Measurements from ENCODE around the gene UTP18. TPM values are rescaled to one million over a fixed set of nuclear protein-coding genes. Genes with fewer than 3 reads are reported as not detected.
A peak's percentile ranks its signal among the peaks of the same experiment; 100 is the strongest.
"Not testable (repeated sequence)": the region's sequence is repeated elsewhere in the genome, so short reads cannot be mapped to it uniquely, and the experiment has no call there.

Gene UTP18
- total and polyA plus RNA-seq, 2 donors: 23.6 to 30.2 TPM

DNA sequence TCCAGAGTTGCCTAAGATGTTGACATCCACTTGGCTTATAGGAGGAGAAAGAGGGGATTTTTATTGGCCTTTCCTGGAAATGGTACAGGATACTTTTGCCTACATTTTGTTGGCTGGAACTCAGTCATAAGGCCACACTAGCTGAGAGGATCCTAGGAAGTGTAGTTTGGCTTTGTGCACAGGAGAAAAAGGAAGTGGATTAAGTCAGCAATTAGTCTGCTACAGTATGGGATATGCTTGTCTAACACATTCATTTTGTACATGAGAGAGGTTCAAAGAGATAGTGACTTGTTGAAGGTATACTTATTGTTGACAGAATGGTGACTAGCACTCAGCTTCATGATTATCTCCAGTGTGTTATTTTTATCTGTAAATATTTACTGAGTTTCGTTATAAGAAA is 10.3 kb downstream of the UTP18 start:
- DNase-seq (ENCODE audit: extremely low spot score): no peak
- H3K36me3 ChIP-seq (ENCODE audit: insufficient read depth): peaks cover 2% of the 10 kb centered on the region
- WGBS: 32% methylated on average over 1 of the region's 1 CpG

DNA sequence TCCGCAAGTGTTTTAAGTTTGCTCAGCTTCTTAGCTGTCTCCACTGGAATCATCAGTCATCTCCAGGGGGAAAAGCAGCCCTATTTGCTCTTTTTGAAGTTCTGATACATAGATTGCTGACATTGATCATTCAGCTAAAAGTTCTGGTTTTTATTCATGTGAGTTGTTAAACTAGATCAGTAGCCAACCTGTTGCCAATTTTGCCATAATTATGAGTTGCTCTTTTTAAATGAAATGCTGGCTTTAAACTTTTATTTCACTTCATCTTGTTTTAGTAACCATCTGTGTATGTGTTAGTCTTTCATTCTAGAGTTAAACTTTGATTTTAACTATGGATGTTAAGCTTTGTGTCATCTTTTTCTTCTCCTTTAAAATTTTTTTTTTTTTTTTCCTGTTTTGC is 12.5 kb downstream of the UTP18 start:
- no peak overlapping the region for H3K27ac ChIP-seq (ENCODE audit: low read depth)
- 98% methylated on average over 1 of the region's 1 CpG for whole genome bisulfite sequencing
- DNase-seq (ENCODE audit: extremely low spot score): no peak
- H3K4me3 ChIP-seq (ENCODE audit: low read depth, low read length): no peak overlapping the region
- H3K4me1 ChIP-seq (ENCODE audit: insufficient read depth): no peaks in the 10 kb centered on the region
- H3K36me3 ChIP-seq (ENCODE audit: insufficient read depth): peaks cover 11% of the 10 kb centered on the region

More for the DNA sequence above, 10.3 kb downstream of the UTP18 start:
- no peaks in the 10 kb centered on the region for H3K4me1 ChIP-seq (ENCODE audit: insufficient read depth)
- no peak overlapping the region for H3K4me3 ChIP-seq (ENCODE audit: low read depth, low read length)
- H3K27ac ChIP-seq (ENCODE audit: low read depth): no peak overlapping the region

DNA sequence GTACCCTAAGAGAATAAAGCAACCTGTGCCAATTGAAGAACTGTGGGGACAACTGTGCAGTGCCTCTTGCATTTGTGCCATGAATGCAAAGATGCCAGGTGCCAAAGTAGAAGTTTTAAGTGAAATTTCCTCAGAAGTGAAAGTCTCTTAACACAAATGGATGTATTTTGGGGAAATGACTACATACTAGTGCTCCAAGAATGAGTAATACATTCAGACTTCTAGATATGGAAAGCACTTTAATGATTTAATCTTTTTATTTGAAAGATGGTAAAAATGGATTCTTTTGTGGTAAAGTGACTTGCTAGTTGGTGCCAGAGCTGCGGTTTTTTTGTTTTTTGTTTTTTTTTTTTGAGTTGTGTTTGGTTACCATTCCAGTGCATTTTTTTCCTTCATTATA is 15.0 kb downstream of the UTP18 start:
- DNase-seq (ENCODE audit: extremely low spot score): no peak
- Histone ChIP-seq H3K36me3 (ENCODE audit: insufficient read depth) (peaks cover 11% of the 10 kb centered on the region), H3K4me1 (ENCODE audit: insufficient read depth) (no peaks in the 10 kb centered on the region), H3K27ac (ENCODE audit: low read depth) (no peak overlapping the region), H3K4me3 (ENCODE audit: low read depth, low read length) (no peak overlapping the region)
- 78% methylated on average over 1 of the region's 1 CpG for WGBS

DNA sequence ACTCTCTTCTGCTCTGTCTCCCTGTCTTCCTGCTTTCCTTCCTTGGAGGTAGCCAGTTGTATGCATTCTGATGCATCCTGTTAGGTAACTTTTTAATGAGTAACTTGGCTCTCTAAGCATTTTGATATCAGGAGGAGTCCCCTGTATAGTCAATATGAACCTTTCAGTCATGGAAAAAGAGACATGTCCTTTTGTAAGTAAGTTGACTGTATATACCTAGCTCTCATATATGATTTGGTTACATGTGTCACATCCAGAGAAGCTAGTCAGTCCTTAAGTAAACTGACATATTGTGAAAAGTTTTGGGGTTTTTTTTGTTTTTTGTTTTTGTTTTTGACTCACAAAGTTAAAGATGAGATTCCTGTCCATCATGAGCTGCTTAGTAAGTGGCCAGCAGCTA is 18.8 kb downstream of the UTP18 start:
- no peak overlapping the region for H3K4me3 ChIP-seq (ENCODE audit: low read depth, low read length)
- no peaks in the 10 kb centered on the region for H3K4me1 ChIP-seq (ENCODE audit: insufficient read depth)
- no peak overlapping the region for H3K27ac ChIP-seq (ENCODE audit: low read depth)
- peaks cover 11% of the 10 kb centered on the region for H3K36me3 ChIP-seq (ENCODE audit: insufficient read depth)
- no peak for DNase-seq (ENCODE audit: extremely low spot score)

DNA sequence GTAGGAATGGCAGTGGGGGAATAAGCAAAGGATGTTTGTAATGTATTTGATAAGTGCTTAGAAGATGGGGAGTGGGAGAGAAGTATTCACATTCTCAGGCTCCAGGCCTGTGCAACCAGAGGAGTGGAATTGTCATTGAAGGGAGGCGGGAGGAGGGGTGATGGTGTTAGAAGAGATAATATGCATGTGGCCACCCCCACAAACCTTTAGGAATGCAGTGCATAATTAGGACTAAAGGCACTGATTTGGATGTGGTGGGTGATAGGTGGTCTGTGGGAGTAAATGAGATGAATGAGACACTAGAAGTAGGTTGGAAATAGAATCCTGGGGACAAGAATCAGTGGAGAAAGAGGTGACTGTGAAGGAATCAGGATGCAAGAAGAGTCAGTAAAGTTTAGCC is 27.1 kb downstream of the UTP18 start:
- 96% methylated on average over 1 of the region's 1 CpG for WGBS
- no peak overlapping the region for H3K4me3 ChIP-seq (ENCODE audit: low read depth, low read length)
- no peak overlapping the region for H3K27ac ChIP-seq (ENCODE audit: low read depth)
- DNase-seq (ENCODE audit: extremely low spot score): no peak
- H3K4me1 ChIP-seq (ENCODE audit: insufficient read depth): no peaks in the 10 kb centered on the region
- peaks cover 5% of the 10 kb centered on the region for H3K36me3 ChIP-seq (ENCODE audit: insufficient read depth)

DNA sequence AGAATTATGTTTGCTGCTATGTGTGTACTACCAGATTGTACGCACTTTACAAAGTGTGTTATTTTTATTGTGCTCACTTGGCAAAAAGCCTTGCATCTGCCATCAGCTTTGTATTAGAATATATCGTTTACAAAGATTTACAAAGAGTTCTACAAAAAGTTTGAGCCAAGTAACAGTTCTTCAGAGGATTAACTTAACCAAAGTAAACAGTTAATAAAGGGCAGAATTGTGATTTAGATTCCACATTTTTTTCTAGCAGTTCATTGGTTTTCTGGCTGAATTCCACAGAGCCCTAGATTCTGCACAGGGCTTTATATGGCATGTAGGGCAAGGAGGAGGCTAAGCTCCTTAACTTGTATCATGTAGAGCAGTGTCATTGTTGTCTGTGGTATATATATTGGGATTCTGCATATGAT is 29.4 kb downstream of the UTP18 start:
- DNase-seq (ENCODE audit: extremely low spot score): no peak
- 45% methylated on average over 2 of the region's 2 CpGs for WGBS
- Histone ChIP-seq H3K27ac (ENCODE audit: low read depth) (no peak overlapping the region), H3K36me3 (ENCODE audit: insufficient read depth) (peaks cover 3% of the 10 kb centered on the region), H3K4me1 (ENCODE audit: insufficient read depth) (no peaks in the 10 kb centered on the region), H3K4me3 (ENCODE audit: low read depth, low read length) (no peak overlapping the region)

DNA sequence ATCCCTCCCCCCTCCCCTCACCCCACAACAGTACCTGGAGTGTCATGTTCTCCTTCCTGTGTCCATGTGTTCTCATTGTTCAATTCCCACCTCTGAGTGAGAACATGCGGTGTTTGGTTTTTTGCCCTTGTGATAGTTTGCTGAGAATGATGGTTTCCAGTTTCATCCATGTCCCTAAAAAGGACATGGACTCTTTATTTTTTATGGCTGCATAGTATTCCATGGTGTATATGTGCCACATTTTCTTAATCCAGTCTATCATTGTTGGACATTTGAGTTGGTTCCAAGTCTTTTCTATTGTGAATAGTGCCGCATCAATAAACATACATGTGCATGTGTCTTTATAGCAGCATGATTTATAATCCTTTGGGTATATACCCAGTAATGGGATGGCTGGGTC is 34.0 kb downstream of the UTP18 start:
- H3K4me1 ChIP-seq (ENCODE audit: insufficient read depth); H3K27ac ChIP-seq (ENCODE audit: low read depth); DNase-seq (ENCODE audit: extremely low spot score); H3K4me3 ChIP-seq (ENCODE audit: low read depth, low read length); H3K36me3 ChIP-seq (ENCODE audit: insufficient read depth): not testable (repeated sequence)
- WGBS: 97% methylated on average over 2 of the region's 2 CpGs

DNA sequence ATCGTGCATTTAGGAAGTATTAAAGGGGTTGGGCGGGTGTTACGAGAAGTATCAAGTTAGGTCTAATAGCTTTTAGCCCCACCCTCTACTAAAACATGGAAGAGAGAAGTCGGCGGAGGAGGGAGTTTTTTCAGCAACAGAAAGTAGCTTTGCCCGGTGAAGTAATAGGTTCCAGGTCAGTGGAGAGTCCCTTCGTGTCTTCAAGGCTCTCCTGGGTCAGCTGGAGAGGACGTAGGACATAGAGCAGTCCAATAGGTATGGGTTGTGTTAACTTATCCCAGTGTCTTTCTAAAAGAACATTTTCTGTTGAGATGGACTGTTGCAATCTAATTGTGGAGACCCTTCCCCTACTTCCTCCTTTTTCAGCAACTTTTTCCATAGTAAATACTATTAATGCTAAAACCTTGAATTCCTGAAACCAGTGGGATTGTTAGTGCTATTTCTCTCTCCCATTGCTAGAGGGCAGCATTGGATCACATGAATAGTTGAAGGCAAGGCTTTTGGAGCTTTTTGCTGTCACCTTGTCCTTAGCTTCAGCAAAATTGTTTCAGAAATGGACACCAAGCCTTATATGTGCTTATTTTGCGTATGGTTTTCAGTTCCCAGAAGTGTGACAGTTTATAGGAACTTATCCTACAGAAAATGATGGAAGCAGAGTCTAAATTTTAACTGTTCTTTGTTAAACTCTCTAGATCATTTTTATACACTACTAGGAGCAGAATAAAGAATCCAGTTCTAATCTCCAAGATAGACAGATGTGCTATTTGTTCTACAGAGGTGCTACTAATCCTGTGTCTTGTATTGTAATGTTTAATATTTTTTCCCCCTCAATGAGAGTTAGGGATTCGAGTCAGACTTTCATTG is 38.4 kb downstream of the UTP18 start:
- Histone ChIP-seq H3K27ac (ENCODE audit: low read depth) (no peak overlapping the region), H3K4me1 (ENCODE audit: insufficient read depth) (no peaks in the 10 kb centered on the region), H3K4me3 (ENCODE audit: low read depth, low read length) (no peak overlapping the region), H3K36me3 (ENCODE audit: insufficient read depth) (no peaks in the 10 kb centered on the region)
- peak; percentile 39 for DNase-seq (ENCODE audit: extremely low spot score)
- 63% methylated on average over 10 of the region's 10 CpGs for WGBS

DNA sequence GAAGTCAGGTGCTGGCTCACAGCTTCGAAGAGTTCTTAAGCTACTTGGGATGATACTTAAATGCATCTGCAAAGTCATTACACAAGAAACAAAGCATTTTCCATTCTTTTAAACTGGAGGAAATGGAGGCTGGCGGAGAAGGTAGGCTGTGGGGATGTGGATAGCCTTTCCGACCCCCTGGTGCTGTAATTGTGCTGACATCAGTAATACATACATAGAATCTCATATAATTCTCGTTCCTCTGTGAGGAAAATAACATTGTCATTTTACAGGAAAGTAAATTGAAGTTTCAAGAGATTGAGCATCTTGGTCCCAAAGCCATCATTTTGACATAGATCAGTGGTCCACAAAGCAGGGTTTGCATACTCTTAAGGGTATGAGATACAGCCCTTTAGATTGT is 39.5 kb downstream of the UTP18 start:
- Histone ChIP-seq H3K36me3 (ENCODE audit: insufficient read depth) (no peaks in the 10 kb centered on the region), H3K4me3 (ENCODE audit: low read depth, low read length) (no peak overlapping the region), H3K27ac (ENCODE audit: low read depth) (no peak overlapping the region), H3K4me1 (ENCODE audit: insufficient read depth) (no peaks in the 10 kb centered on the region)
- DNase-seq (ENCODE audit: extremely low spot score): no peak
- WGBS: 92% methylated on average over 4 of the region's 4 CpGs

DNA sequence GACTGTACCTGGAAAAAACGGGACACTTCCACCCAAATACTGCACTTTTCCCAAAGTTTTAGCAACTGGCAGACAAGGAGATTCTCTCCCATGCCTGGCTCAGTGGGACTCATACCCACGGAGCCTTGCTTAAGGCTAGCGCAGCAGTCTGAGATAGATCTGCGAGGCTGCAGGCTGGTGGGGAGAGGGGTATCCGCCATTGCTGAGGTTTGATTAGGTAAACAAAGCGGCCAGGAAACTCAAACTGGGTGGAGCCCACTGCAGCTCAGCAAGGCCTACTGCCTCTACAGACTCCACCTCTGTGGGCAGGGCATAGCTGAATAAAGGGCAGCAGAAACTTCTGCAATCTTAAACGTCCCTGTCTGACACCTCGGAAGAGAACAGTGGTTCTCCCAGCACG is 44.8 kb downstream of the UTP18 start:
- no peak for DNase-seq (ENCODE audit: extremely low spot score)
- H3K4me1 ChIP-seq (ENCODE audit: insufficient read depth): no peaks in the 10 kb centered on the region

DNA sequence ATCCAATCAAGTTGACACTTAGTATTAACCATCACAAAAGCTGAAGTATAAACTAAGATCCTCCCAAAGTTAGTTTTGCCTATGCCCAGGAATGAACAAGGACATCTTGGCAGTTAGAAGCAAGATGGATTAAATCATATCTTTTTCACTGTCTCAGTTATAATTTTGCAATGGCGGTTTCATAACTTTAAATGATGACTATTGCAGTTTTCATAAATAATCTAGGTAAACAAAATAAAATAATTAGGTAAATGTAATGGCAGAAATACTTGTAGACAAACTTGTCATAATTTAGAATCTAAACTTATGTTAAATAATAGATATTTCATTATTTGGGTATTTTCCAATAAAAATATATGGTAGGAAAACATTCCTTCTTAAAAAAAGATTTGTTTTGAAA is 51.7 kb downstream of the UTP18 start:
- not testable (repeated sequence) for DNase-seq (ENCODE audit: extremely low spot score); H3K4me3 ChIP-seq (ENCODE audit: low read depth, low read length); H3K4me1 ChIP-seq (ENCODE audit: insufficient read depth); H3K36me3 ChIP-seq (ENCODE audit: insufficient read depth); H3K27ac ChIP-seq (ENCODE audit: low read depth)
- 83% methylated on average over 1 of the region's 1 CpG for WGBS

More for the DNA sequence above, 44.8 kb downstream of the UTP18 start:
- Histone ChIP-seq H3K36me3 (ENCODE audit: insufficient read depth) (no peaks in the 10 kb centered on the region), H3K27ac (ENCODE audit: low read depth) (no peak overlapping the region), H3K4me3 (ENCODE audit: low read depth, low read length) (no peak overlapping the region)
- 91% methylated on average over 9 of the region's 9 CpGs for WGBS

DNA sequence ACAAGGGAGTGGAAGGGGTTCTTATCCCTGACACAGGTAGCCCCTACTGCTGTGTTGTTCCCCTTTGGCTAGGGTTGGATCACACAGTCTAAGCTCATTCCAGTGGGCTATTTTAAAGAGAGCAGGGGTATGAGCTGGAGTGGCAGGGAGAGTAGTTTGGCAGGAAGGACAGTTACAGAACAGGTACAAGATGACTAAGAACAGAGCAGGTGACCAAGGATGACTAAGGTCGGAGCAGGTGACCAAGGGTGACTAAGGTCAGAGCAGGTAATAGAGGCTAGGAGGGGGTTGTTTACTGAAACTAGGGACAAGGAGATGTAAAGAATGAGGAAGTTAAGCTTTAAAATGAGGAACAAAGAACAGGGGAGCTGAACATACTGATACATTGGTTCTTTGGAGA is 58.8 kb downstream of the UTP18 start:
- WGBS: 93% methylated on average over 1 of the region's 1 CpG
- H3K36me3 ChIP-seq (ENCODE audit: insufficient read depth): no peaks in the 10 kb centered on the region
- H3K4me3 ChIP-seq (ENCODE audit: low read depth, low read length): no peak overlapping the region
- no peak for DNase-seq (ENCODE audit: extremely low spot score)
- H3K27ac ChIP-seq (ENCODE audit: low read depth): no peak overlapping the region
- H3K4me1 ChIP-seq (ENCODE audit: insufficient read depth): no peaks in the 10 kb centered on the region

DNA sequence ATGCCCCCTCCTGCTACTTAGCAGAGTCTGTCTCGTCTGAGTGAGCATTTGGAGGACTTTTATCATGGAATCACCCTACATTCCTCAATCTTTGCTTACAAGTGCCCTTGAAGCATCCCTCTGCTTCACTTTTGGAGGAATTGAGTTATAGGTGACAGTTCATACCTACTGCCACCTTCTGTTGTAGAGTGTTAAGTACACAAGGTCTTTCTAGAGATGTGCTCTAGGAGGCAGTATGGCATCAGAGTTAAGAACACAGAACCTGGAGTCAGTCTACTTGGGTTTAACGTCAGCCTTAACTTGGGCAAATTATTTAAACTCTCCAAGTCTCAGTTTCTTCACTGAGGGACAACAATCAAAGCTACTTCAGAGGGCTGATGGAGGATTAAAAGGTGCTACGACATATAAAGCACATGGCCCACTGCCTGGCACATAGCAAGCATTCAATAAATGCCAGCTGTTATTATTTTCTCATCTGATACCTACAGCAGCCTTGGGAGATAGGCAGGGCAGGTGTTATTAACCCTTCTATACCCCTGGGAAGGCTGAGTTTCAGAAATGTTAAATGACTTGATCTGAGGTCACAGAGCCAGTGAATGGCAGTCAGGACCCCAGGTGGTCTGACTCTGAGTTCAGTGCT is 62.2 kb downstream of the UTP18 start:
- Histone ChIP-seq H3K27ac (ENCODE audit: low read depth) (no peak overlapping the region), H3K36me3 (ENCODE audit: insufficient read depth) (no peaks in the 10 kb centered on the region), H3K4me3 (ENCODE audit: low read depth, low read length) (no peak overlapping the region), H3K4me1 (ENCODE audit: insufficient read depth) (no peaks in the 10 kb centered on the region)
- DNase-seq (ENCODE audit: extremely low spot score): no peak
- 27% methylated on average over 3 of the region's 3 CpGs for WGBS

DNA sequence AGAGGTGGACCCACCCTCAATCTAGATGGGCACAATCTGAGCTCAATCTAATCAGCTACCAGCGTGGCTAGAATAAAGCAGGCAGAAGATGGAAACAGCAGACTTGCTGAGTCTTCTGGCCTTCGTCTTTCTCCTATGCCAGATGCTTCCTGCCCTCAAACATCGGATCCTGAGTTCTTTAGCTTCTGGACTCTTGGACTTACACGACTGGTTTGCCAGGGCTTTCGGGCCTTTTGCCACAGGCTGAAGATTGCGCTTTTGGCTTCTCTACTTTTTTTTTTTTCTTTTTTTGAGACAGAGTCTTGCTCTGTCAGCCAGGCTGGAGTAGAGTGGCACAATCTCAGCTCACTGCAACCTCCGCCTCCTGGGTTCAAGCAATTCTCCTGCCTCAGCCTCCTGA is 65.1 kb downstream of the UTP18 start:
- 91% methylated on average over 7 of the region's 7 CpGs for WGBS
- DNase-seq (ENCODE audit: extremely low spot score): no peak
- no peaks in the 10 kb centered on the region for H3K36me3 ChIP-seq (ENCODE audit: insufficient read depth)
- H3K27ac ChIP-seq (ENCODE audit: low read depth): no peak overlapping the region
- no peak overlapping the region for H3K4me3 ChIP-seq (ENCODE audit: low read depth, low read length)
- no peaks in the 10 kb centered on the region for H3K4me1 ChIP-seq (ENCODE audit: insufficient read depth)

Data from urinary bladder (tissue), 4 donors.